ENCODE data around the gene ZHX3.

- TF ChIP-seq CTCF (IDR thresholded peaks at IDR 0.05; ENCODE audit: low read depth, low read length, poor library complexity, severe bottlenecking) (no peak), EZH2phosphoT487 (IDR thresholded peaks at IDR 0.05; ENCODE audit: borderline replicate concordance, low read length) (no peak)
Measured at GRCh38 chr20:41159547-41159946, 158.0 kb downstream of the ZHX3 start.

Measured in DOHH2 (cell line).